NCI-H510A treated with DMSO at 0.1 percent for 48 hours (cell line): ENCODE results near the gene SLC49A4.
"Not testable (repeated sequence)": the region's sequence is repeated elsewhere in the genome, so short reads cannot be mapped to it uniquely, and the experiment has no call there.

Experiments used
- DNase-seq: peaks from one replicate; lab custom pipeline; 2025; lab: John Stamatoyannopoulos, UW

Gene SLC49A4

GRCh38 chr3:122794779-122795673 is at the start of gene SLC49A4:
SLC49A4 (plus strand) TSS chr3:122795069; CDS start chr3:122795193, 124 bp downstream.
- no peak for DNase-seq

- DNase-seq, result no peak
These were observed 49.4 kb upstream of the SLC49A4 start for GRCh38 chr3:122745369-122746021.

DNA sequence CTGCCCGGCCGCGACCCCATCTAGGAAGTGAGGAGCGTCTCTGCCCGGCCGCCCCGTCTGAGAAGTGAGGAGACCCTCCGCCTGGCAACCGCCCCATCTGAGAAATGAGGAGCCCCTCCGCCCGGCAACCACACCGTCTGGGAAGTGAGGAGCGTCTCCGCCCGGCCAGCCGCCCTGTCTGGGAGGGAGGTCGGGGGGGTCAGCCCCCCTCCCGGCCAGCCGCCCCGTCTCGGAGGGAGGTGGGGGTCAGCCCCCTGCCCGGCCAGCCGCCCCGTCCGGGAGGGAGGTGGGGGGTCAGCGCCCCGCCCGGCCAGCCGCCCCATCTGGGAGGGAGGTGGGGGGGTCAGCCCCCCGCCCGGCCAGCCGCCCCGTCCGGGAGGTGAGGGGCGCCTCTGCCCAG is 47.6 kb upstream of the SLC49A4 start:
- DNase-seq, result not testable (repeated sequence)

GRCh38 chr3:122748347-122748746 is 46.5 kb upstream of the SLC49A4 start:
- no peak for DNase-seq

- no peak for DNase-seq
These were observed 39.9 kb upstream of the SLC49A4 start for GRCh38 chr3:122754929-122755328.

- DNase-seq, result no peak
These were observed 39.4 kb upstream of the SLC49A4 start for GRCh38 chr3:122755491-122755890.

DNA sequence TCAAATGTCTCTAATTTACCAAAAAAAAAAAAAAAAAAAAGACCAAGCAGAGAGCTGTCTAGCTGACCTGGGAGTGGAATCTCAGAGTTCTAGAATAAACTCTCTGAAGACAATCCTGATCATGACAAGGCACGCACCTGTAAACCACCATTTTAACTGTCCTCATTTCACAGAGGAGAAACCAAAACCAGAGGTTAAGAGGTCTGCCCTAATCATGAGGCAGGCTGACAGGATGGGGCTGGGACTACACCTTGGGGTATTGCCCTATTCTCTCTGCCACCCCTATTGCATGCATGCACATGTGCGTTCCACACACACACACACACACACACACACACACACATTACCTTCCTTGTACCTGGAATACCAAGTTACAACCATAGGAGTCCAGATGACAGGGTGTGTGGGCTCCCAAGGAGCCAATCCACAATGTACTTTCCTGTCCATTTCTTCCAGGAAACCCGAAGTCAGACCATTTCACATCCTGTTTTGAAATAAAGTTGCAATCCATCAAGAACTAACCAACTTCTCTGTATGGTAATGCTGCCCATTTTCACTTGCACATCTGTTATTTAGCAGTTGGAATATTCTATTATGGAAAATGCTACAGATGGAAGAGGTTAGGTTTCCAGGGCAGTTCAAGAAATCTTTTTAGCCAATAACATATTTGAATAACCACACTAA is 35.9 kb upstream of the SLC49A4 start:
- DNase-seq, result no peak

DNA sequence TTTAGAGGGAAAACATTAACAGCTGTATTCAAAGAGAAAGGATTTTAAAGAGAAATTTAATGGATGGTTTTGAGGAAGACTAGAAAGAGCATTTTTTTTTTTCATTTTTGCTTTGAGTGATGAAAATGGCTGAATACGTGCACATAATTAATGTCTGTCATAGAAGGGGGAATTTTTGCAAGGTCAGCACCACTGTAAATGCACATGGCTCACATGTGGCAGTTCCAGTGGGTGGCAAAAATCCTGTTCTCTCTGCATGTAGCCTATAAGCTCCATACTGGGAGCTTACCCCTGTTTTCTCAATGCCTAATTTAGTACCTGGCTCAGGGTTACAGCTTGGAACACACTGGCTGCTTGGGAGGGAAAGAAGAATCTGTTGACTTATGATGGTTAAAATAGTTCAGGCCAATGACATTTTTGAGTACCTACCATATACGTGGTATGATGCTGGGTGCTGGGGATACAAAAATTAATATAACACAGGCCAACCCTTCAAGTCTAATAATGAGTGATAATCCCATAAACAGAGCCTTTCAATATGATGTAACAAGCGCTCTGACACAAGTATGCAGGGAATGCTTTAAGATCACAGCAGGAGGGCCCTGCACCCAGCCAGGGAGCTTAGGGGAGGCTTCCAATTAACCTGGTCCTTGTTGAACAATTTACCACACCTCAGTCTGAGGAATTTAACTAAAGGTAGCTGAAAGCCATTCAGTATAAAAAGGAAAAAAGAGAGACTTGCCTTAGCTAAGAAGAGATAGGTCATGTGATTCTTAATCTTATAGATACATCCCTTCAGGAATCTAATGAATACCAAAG is 34.2 kb upstream of the SLC49A4 start:
- no peak for DNase-seq

DNA sequence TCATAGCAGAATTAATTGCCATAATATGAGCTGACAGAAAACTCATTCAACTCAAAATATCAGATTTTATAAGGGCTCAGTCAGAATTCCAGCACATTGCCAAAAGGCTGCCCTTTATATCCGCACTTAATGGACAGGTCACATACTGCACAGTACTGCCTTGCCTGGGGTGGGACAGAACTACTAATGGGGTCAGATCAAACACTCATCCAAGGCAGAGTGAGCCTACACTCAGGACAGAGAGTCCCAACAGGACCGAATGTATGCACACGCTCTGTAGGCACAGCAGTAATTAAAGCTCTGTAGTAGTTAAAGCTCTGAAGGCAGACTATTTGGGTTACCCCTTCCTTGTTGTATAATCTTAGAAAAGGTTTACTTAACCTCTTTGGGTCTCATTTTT is 28.4 kb upstream of the SLC49A4 start:
- no peak for DNase-seq

DNA sequence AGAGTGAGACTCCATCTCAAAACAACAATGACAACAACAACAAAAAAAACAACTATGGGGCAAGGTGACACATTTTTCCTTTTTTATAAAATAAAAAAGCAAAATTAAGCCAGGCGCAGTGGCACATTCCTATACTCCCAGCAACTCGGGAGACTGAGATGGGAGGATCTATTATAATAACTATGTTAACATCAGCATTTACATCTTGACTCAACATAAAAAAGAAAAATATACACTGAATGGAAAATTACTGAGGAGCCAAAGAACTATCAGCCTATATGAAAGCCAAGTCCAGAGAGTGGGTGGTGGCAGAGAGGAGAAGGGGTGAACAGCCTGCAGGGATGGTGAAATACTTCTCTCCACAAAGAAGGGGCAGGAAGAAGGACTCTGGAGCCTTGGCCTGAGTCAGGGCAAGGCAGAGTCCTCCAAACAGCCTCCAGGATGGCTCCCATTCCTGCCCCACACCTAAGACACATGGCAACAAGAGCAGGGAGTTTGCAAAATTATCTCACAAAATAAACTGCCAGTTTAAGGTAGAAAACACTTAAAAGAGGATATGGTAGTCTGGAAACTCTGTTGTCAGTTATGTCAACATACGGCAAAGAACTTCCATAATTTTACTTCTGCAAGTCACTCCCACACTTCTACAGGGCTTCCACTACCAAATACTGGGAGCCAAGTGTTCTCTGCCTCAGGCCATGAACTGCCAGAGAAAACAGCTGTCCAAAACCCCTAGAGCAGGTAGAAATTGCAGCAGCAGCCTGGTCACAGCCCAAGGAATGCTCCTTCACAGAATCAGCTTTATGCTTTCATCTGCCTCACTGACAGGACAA is 27.1 kb upstream of the SLC49A4 start:
- DNase-seq, result no peak

- no peak for DNase-seq
These were observed 24.2 kb upstream of the SLC49A4 start for GRCh38 chr3:122770521-122771202.

GRCh38 chr3:122772827-122773226 is 22.0 kb upstream of the SLC49A4 start:
- no peak for DNase-seq

- no peak for DNase-seq
These were observed 20.8 kb upstream of the SLC49A4 start for GRCh38 chr3:122773944-122774509.

DNA sequence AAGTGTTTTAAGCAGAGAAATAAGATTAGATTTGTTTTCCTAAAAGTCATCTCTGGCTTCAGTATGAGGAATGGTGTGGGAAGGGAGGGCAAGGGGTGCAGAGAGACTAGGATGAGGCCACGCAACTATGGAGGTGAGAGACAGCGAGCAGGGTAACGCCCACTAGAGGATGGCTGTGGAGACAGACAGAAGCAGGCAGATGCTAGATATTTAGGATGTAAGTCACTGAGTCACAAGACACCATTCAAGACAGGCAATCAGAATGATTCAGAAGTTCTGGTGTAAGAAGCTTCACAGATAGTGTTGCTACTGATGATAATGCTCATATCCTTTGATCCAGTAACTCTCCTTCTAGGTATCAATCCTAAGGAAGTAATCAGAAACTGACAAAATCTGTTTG is 20.3 kb upstream of the SLC49A4 start:
- no peak for DNase-seq

DNA sequence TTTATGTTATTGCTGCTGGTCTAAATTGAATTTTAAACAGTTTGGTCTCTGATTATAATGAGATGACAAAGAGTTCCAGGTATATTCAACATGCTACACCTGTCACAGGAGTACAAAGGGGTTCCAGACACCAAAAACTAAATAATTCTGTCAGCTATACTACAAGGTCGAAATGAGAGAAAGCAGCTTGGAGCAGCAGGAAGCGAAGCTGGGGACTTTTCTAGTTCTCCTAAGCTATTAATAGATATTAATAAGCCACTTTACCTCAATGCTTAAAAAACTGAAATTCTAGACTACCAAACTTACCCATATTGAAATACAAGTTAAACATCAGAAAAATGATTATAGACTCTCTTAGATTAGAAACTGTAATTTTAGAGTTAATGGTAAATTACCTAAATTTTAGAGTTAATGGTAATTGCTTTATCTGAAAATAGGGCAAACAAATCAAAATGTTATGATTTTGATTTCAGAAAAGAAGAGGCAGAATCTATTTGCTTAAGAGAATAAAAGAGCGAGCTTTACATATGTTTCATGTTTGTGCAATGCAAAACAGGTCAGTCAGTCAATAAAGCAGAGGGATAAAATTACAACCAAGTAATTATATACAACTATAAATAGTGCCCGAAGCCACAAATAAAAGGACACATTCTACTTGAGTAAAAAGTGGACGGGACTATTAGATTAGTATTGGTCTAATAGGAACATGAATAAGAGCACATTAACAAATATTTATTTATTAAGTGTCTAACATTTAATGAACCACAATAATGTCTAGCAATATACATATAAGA is 18.0 kb upstream of the SLC49A4 start:
- no peak for DNase-seq

GRCh38 chr3:122777563-122777962 is 17.3 kb upstream of the SLC49A4 start:
- DNase-seq, result no peak

- no peak for DNase-seq
These were observed 12.1 kb upstream of the SLC49A4 start for GRCh38 chr3:122782804-122783203.

DNA sequence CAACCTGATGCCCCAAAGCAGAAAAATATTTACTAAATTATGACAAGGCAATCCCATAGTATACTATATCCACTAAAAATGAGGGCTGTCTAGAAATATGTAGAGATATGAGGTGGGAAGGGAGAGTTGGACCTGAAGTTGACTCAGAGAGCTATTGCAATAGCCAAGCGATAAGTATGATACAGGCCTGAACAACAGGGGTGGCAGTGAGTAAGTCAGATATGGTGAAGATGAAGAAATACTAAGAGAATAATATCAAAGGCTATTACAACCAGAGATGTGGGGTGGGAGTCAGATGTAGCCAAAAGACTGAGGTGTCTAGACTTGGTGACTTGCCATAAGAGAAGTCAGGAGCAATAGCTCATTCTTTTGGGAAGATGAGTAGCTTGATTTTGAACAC is 10.4 kb upstream of the SLC49A4 start:
- DNase-seq, result no peak

DNA sequence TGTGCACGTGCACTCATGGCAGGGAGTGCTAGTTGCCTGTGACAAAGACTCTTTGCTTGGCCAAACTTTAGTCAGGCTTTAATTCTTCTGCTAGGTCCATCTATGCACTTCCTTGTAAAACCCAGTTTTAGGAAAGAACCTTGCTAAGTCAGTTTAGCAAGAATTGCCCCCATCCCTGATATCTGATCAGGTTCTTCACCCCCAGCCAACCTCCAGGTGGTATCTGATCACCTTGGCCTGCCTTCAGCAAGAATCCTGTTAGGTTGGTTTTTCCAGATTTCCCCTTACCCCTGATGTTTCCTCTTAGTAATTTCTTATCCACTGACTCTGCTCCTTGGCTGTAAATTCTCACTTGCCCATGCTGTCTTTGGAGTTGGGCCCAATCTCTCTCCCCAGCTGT is 9.6 kb upstream of the SLC49A4 start:
- DNase-seq, result no peak
